DMS 273 (cell line): ENCODE measurements around the gene ITIH1.

ENCODE experiments used
- DNase-seq: peaks from one replicate; lab custom pipeline; 2025; ENCODE audit not compliant: unreplicated experiment; lab: John Stamatoyannopoulos, UW

Gene ITIH1

GRCh38 chr3:52810923-52811322, 33.5 kb downstream of the ITIH1 start:
- no peak for DNase-seq

GRCh38 chr3:52811452-52812011, 34.1 kb downstream of the ITIH1 start:
- no peak for DNase-seq

GRCh38 chr3:52813810-52814209, 36.4 kb downstream of the ITIH1 start:
- DNase-seq: no peak

GRCh38 chr3:52816199-52816598, 38.8 kb downstream of the ITIH1 start:
- no peak for DNase-seq

GRCh38 chr3:52816654-52817053, 39.3 kb downstream of the ITIH1 start:
- no peak for DNase-seq

GRCh38 chr3:52817221-52817620, 39.8 kb downstream of the ITIH1 start:
- DNase-seq: no peak

- no peak for DNase-seq
These were observed 40.5 kb downstream of the ITIH1 start for GRCh38 chr3:52817860-52818259.

- DNase-seq: peak; percentile 48
These were observed 42.5 kb downstream of the ITIH1 start for GRCh38 chr3:52819936-52820335.

GRCh38 chr3:52820736-52821135, 43.3 kb downstream of the ITIH1 start:
- DNase-seq: peak; percentile 65

- no peak for DNase-seq
These were observed 45.0 kb downstream of the ITIH1 start for GRCh38 chr3:52822363-52822762.

- DNase-seq: no peak
These were observed 46.6 kb downstream of the ITIH1 start for GRCh38 chr3:52824037-52824436.

- no peak for DNase-seq
These were observed 50.0 kb downstream of the ITIH1 start for GRCh38 chr3:52827441-52827840.

GRCh38 chr3:52827866-52828376, 50.5 kb downstream of the ITIH1 start:
- DNase-seq: peak; percentile 6

- DNase-seq: no peak
These were observed 52.1 kb downstream of the ITIH1 start for GRCh38 chr3:52829482-52829881.

GRCh38 chr3:52829906-52830463, 52.6 kb downstream of the ITIH1 start:
- no peak for DNase-seq

GRCh38 chr3:52830535-52831258, 53.3 kb downstream of the ITIH1 start, which contains the start of gene ITIH4:
Gene ITIH4 (minus strand): TSS chr3:52830672. CDS start chr3:52830642, 30 bp downstream.
- no peak for DNase-seq

- peak; percentile 89 for DNase-seq
These were observed 54.3 kb downstream of the ITIH1 start for GRCh38 chr3:52831500-52832301.

GRCh38 chr3:52833202-52833601, 55.8 kb downstream of the ITIH1 start:
- no peak for DNase-seq

GRCh38 chr3:52834871-52835501, 57.6 kb downstream of the ITIH1 start, which contains the start of gene MUSTN1:
Gene MUSTN1 (minus strand): TSS chr3:52835019. CDS start chr3:52834948, 71 bp downstream.
- peak; percentile 62 for DNase-seq

- DNase-seq: no peak
These were observed 58.5 kb downstream of the ITIH1 start for GRCh38 chr3:52835766-52836470.
